HEK293T (cell line): ENCODE measurements around the gene ZNF219.

Source experiments
- BHLHE40 ChIP-seq: fragments of 450-650 bp; IDR thresholded peaks from 2 replicates; pipeline ENCODE4 v1.6.1; 2016; ENCODE audit warnings: mild to moderate bottlenecking, moderate library complexity, borderline replicate concordance
- FOXM1 ChIP-seq: fragments of 450-650 bp; IDR thresholded peaks from 2 replicates; pipeline ENCODE4 v1.6.1; 2017; ENCODE audit warnings: mild to moderate bottlenecking, borderline replicate concordance
- LEF1 ChIP-seq: fragments of 450-650 bp; IDR thresholded peaks from 2 replicates; pipeline ENCODE4 v1.6.1; 2017; ENCODE audit warnings: mild to moderate bottlenecking, borderline replicate concordance
- SP1 ChIP-seq: fragments of 450-650 bp; IDR thresholded peaks from 2 replicates; pipeline ENCODE4 v1.6.1; 2017
- SUZ12 ChIP-seq: fragments of 450-650 bp; IDR thresholded peaks from 2 replicates; pipeline ENCODE4 v1.6.1; 2016; ENCODE audit warnings: mild to moderate bottlenecking
- ZNF384 ChIP-seq: fragments of 450-650 bp; IDR thresholded peaks from 2 replicates; pipeline ENCODE4 v1.6.1; 2016

DNA sequence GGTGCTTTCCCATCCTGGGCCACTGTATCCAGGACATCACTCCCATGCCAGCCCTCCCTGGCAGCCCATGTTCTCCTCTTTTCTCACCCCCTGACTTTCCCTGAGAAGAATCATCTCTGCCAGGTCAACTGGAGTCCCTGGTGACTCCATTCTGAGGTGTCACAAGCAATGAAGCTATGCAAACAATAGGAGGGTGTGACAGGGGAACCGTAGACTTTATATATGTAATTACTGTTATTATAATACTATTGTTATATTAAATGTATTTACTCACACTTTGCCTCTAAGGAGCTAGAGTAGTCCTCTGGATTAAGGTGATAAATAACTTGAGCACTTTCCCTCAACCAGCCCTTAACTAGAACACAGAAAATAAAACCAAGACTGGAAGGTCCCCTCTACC lies 9.2 kb downstream of the ZNF219 start:
- TF ChIP-seq SP1: no peak
- no peak for TF ChIP-seq ZNF384
- no peak for TF ChIP-seq LEF1
- no peak for TF ChIP-seq FOXM1
- no peak for TF ChIP-seq BHLHE40
- no peak for TF ChIP-seq SUZ12
